CD8-positive, alpha-beta memory T cell (primary cell): ENCODE data around the gene CLASRP. TPM values are rescaled to one million over a fixed set of nuclear protein-coding genes. Genes with fewer than 3 reads are reported as not detected.
A peak's percentile ranks its signal among the peaks of the same experiment; 100 is the strongest.

Experiments
- CTCF ChIA-PET: fragments of 350-600 bp; sonication (Branson Sonifier 250); formaldehyde crosslinking; loops from one replicate; lab custom pipeline; 2021; ENCODE audit warnings: antibody characterized with exemption; lab: Charles Lee
- POLR2A ChIA-PET: fragments of 350-600 bp; sonication (Branson Sonifier 250); formaldehyde crosslinking; loops from one replicate; lab custom pipeline; 2021; ENCODE audit warnings: antibody characterized with exemption; lab: Charles Lee
- DNase-seq, 5 donors: peaks; one replicate each; pipeline versions ENCODE4 v3.0.0 to v3.0.0-alpha.2; 2020 to 2022; ENCODE audit warnings: mixed read lengths in 1 of 5
- H3K27ac ChIP-seq: one replicate; pipeline ENCODE4 v1.7.0; 2013; ENCODE audit warnings: low read depth, mild to moderate bottlenecking, low read length, moderate library complexity
- H3K27me3 ChIP-seq: 2 replicates; pipeline ENCODE4 v1.7.0; 2013; ENCODE audit warnings: low read length, mild to moderate bottlenecking; ENCODE audit not compliant: insufficient read depth, poor library complexity, severe bottlenecking
- H3K36me3 ChIP-seq: 2 replicates; pipeline ENCODE4 v1.7.0; 2013; ENCODE audit warnings: mild to moderate bottlenecking, low read length, moderate library complexity; ENCODE audit not compliant: insufficient read depth
- H3K4me1 ChIP-seq: 2 replicates; pipeline ENCODE4 v1.7.0; 2013; ENCODE audit warnings: mild to moderate bottlenecking, low read length, moderate library complexity; ENCODE audit not compliant: insufficient read depth
- H3K4me3 ChIP-seq: 2 replicates; pipeline ENCODE4 v1.7.0; 2013; ENCODE audit warnings: mild to moderate bottlenecking, low read length
- H3K9me3 ChIP-seq: 2 replicates; pipeline ENCODE4 v1.7.0; 2013; ENCODE audit warnings: mild to moderate bottlenecking, low read length
- H3K27ac Mint-ChIP-seq, 8 donors: one replicate each; pipeline ENCODE4 v1.8.0; 2020 to 2021; ENCODE audit warnings: mixed read lengths in 8 of 8, mild to moderate bottlenecking in 6 of 8, inconsistent platforms in 3 of 8, moderate library complexity in 3 of 8
- H3K27me3 Mint-ChIP-seq, 2 donors: one replicate each; pipeline ENCODE4 v1.8.0; 2020 to 2021; ENCODE audit warnings: mixed read lengths in 2 of 2, mild to moderate bottlenecking in 1 of 2, moderate library complexity in 1 of 2
- H3K36me3 Mint-ChIP-seq, 3 donors: one replicate each; pipeline ENCODE4 v1.8.0; 2020 to 2021; ENCODE audit warnings: mixed read lengths in 3 of 3, inconsistent platforms in 1 of 3, mild to moderate bottlenecking in 1 of 3
- H3K4me1 Mint-ChIP-seq, 3 donors: one replicate each; pipeline ENCODE4 v1.8.0; 2020 to 2021; ENCODE audit warnings: mixed read lengths in 3 of 3, inconsistent platforms in 1 of 3, mild to moderate bottlenecking in 1 of 3
- H3K4me3 Mint-ChIP-seq, 7 donors: one replicate each; pipeline ENCODE4 v1.8.0; 2020 to 2021; ENCODE audit warnings: mixed read lengths in 7 of 7, mild to moderate bottlenecking in 6 of 7, moderate library complexity in 4 of 7, inconsistent platforms in 2 of 7
- H3K9me3 Mint-ChIP-seq, 5 donors: one replicate each; pipeline ENCODE4 v1.8.0; 2020 to 2022; ENCODE audit warnings: mixed read lengths in 5 of 5, mild to moderate bottlenecking in 3 of 5, moderate library complexity in 2 of 5, inconsistent platforms in 1 of 5
- polyA plus RNA-seq: library from polyadenylated mRNA; unstranded; fragments of 300-500 nt; fragmentation: Illumina TruSeq; gene quantifications from one replicate; pipeline ENCODE4 v1.2.3, GENCODE V29; 2021
- total RNA-seq, 2 experiments: library from RNA; stranded (reverse); gene quantifications; one replicate each; pipeline ENCODE4 v1.2.3, GENCODE V29; 2021

CLASRP gene
- total and polyA plus RNA-seq, 3 experiments from 2014 or later: 7.9 to 84.1 (median 75.5) TPM

DNA sequence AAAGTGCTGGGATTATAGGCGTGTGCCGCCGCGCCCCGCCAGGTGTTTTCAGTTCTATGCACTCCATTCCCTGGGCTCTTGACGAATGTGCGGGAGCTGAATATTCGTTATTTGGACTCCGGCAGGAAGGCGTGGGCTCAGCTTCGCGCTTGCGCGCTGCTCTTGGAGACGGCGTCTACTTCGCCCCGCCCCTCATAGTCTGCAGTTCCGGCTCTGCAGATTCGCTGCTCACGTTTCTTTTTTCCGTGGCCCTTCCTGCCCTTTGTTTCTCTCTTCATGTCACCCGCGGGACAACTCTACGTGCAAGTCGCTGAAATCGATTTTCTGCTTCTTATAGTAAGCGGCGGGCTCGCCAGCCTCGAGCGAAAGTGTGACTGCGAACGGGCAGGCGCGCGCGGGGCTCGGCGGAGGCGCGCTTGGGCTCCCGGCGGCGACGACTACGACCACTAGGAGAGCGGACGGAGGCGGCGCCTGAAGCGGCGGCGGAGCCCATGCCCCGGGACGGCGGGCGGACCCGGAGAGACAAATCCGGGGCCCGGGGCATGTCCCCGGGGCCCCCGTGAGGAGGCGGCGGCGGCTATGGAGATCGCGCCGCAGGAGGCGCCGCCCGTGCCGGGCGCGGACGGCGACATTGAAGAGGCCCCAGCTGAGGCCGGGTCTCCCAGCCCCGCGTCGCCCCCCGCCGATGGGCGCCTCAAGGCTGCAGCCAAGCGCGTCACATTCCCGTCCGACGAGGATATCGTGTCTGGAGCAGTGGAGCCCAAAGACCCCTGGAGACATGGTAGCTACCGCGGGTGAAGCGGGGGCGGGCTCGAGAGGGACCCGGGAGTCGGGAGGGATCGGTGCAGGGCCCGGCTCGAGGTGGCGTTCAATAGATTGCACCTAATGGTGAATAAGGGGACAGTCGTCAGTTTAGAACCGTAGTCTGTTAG is 54.2 kb downstream of the CLASRP start, which contains the start of gene PPP1R37:
TSS of gene PPP1R37 (plus strand) at position 433 of the 932 bp plus-strand sequence. CDS start at position 580, 147 bp downstream.
- Mint-ChIP-seq H3K36me3 (peaks cover 3 to 31% (median 5%) of the 10 kb centered on the region in 3 donors), H3K27ac (peak within 1 kb of the TSS; percentile 90 to 100 (median 98)), H3K4me1 (peaks cover 68 to 78% (median 75%) of the 10 kb centered on the region in 3 donors), H3K4me3 (peak within 1 kb of the TSS; percentile 91 to 97 (median 93)), H3K27me3 (no peaks in the 10 kb centered on the region), H3K9me3 (peaks cover 0 to 3% (median 0%) of the 10 kb centered on the region in 5 donors)
- peak within 1 kb of the TSS; percentile 93 for H3K27ac ChIP-seq
- no peaks in the 10 kb centered on the region for H3K27me3 ChIP-seq
- no peaks in the 10 kb centered on the region for H3K9me3 ChIP-seq
- peaks cover 71% of the 10 kb centered on the region for H3K4me1 ChIP-seq
- peak; percentile 88 to 95 (median 93) for DNase-seq
- H3K36me3 ChIP-seq: peaks cover 5% of the 10 kb centered on the region
- peak within 1 kb of the TSS; percentile 91 for H3K4me3 ChIP-seq
- ChIA-PET CTCF (interaction anchor here (0.6 to 3.2 kb wide), 10 partner anchors 9 to 189 kb away, joined by 3 to 22 read pairs (median 6); partner anchors contain the start of genes BLOC1S3, CLASRP, CLPTM1 and GEMIN7), POLR2A (interaction anchor here (0.6 to 2.5 kb wide), 9 partner anchors 10 to 793 kb away, joined by 3 to 24 read pairs (median 4); partner anchors contain the start of genes BLOC1S3, GEMIN7, IRF2BP1 and TRAPPC6A)

DNA sequence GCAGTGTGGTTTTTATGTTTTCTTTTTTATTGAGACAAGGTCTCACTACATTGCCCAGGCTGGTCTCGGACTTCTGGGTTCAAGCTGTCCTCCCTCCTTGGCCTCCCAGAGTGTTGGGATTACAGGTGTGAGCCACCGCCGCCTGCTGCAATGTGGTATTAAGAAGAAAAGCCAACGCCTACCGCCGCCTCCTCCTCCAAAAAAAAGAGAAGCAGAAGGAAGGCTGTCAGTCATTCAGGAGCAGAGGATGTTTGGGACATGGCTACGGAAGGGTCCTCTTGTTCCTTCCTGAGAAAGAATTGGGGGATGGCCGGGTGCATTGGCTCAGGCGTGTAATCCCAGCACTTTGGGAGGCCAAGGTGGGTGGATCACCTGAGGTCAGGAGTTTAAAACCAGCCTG is 55.3 kb downstream of the CLASRP start:
- H3K36me3 ChIP-seq: peaks cover 5% of the 10 kb centered on the region
- Mint-ChIP-seq H3K27me3 (no peaks in the 10 kb centered on the region), H3K36me3 (peaks cover 3 to 32% (median 5%) of the 10 kb centered on the region in 3 donors), H3K4me1 (peaks cover 67 to 83% (median 75%) of the 10 kb centered on the region in 3 donors), H3K4me3 (peak overlapping the region; percentile 91 to 97 (median 93)), H3K27ac (peak overlapping the region; percentile 15 to 95 (median 84)), H3K9me3 (peaks cover 0 to 3% (median 0%) of the 10 kb centered on the region in 5 donors)
- peak overlapping the region; percentile 91 for H3K4me3 ChIP-seq
- DNase-seq: no peak
- no peaks in the 10 kb centered on the region for H3K9me3 ChIP-seq
- peak overlapping the region; percentile 93 for H3K27ac ChIP-seq
- ChIA-PET CTCF (interaction anchor here (3.2 kb wide), 1 partner anchor 9 kb away, joined by 22 read pairs; no protein-coding TSS in a partner anchor), POLR2A (no interaction called here)
- no peaks in the 10 kb centered on the region for H3K27me3 ChIP-seq
- H3K4me1 ChIP-seq: peaks cover 71% of the 10 kb centered on the region

DNA sequence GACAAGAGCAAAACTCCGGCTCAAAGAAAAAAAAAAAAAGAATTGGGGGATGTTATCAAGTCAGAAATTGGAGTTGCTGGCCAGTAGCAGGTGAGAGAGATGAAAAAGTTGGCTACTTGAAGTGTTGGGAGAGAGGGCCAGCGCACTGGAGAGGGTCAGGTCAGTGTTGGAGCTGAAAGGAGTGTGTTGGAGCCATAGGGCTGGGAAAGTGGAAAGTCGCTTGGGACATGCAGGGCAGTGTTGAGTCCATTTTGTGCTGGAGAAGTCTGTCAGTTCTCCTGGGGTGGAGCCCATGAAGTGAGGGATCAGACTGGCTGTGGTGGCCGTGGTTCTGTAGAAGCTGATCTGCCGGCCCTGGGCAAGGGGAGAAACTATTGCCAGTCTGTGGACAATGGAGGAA is 55.9 kb downstream of the CLASRP start:
- CTCF ChIA-PET: no interaction called here
- H3K4me1 Mint-ChIP-seq: peaks cover 66 to 87% (median 78%) of the 10 kb centered on the region in 3 donors
- H3K27ac Mint-ChIP-seq: peak overlapping the region in 7 of 8 donors; percentile 63 to 95 (median 85)
- DNase-seq: no peak
- H3K9me3 Mint-ChIP-seq: peaks cover 0 to 3% (median 0%) of the 10 kb centered on the region in 5 donors
- no peaks in the 10 kb centered on the region for H3K9me3 ChIP-seq
- H3K4me1 ChIP-seq: peaks cover 69% of the 10 kb centered on the region
- H3K4me3 ChIP-seq: no peak overlapping the region
- H3K27ac ChIP-seq: no peak overlapping the region
- H3K27me3 ChIP-seq: no peaks in the 10 kb centered on the region
- peaks cover 5% of the 10 kb centered on the region for H3K36me3 ChIP-seq
- POLR2A ChIA-PET: no interaction called here
- no peaks in the 10 kb centered on the region for H3K27me3 Mint-ChIP-seq
- peaks cover 5 to 31% (median 6%) of the 10 kb centered on the region in 3 donors for H3K36me3 Mint-ChIP-seq
- peak overlapping the region; percentile 87 to 97 (median 92) for H3K4me3 Mint-ChIP-seq

DNA sequence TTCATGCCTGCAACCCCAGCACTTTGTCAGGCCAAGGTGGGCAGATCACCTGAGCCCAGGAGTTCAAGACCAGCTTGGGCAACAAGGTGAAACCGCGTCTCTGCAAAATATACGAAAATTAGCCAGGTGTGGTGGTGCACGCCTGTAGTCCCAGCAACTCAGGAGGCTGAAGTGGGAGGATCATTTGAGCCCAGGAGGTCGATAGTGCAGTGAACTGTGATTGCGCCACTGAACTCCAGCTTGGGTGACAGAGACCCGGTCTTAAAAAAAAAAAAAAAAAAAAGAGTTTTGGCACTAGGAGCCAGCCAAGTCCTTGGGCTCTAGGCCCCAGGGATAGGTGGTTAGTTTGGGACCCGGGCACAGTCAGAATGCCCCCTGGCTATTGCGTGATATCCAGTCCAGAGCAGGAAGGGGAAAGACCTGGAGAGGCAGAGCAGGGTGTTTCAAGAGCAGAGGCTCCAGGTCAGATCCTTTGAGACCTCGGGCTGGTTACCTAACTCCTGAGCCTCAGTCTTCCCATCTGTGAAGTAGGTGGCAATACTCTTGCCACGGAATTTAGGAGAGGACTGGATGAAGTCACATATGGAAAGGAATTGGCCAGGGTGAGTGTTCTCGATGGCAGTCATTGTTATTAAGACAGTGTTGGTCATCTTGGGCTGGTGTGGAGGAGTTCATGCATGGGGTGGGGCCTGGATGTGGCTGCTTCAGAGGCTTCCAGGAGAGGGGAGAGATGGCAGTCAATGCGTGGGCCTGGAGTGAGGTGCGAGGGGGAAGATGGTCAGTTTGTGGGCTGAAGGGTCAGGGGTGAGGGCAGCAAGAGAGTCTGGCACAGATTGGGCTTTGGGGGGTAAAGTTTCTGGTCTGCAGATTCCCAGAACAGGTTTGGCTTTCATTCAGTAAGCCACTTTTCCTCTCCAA is 56.9 kb downstream of the CLASRP start:
- H3K36me3 ChIP-seq: peaks cover 4% of the 10 kb centered on the region
- no peak overlapping the region for H3K27ac ChIP-seq
- H3K27me3 Mint-ChIP-seq: no peaks in the 10 kb centered on the region
- peaks cover 5 to 26% (median 6%) of the 10 kb centered on the region in 3 donors for H3K36me3 Mint-ChIP-seq
- H3K4me1 ChIP-seq: peaks cover 60% of the 10 kb centered on the region
- H3K4me1 Mint-ChIP-seq: peaks cover 66 to 89% (median 83%) of the 10 kb centered on the region in 3 donors
- H3K27ac Mint-ChIP-seq: peak overlapping the region in 6 of 8 donors; percentile 28 to 95 (median 80)
- H3K27me3 ChIP-seq: no peaks in the 10 kb centered on the region
- peaks cover 0 to 3% (median 0%) of the 10 kb centered on the region in 5 donors for H3K9me3 Mint-ChIP-seq
- no peaks in the 10 kb centered on the region for H3K9me3 ChIP-seq
- no peak for DNase-seq
- no peak overlapping the region for H3K4me3 ChIP-seq
- ChIA-PET CTCF (no interaction called here), POLR2A (no interaction called here)
- peak overlapping the region in 6 of 7 donors; percentile 20 to 83 (median 34) for H3K4me3 Mint-ChIP-seq

DNA sequence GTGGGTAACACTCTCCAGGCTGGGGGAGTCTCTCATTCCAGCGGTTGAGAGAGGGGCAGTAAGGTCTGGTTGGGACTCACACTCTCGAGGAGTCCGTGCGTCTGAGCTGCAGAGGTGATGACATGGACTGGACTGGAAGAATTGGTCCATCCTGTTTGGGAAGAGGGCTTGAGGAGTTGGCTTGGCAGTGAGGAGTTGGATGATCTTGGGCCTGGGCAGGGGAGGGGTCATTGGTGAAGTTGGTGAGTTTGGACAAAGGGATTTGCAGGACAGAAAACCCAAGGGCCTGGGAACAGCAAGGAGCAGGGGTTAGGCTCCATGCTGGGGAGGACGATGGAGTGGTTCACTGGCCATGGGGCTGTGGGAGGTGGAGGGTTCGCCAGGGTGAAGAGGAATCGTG is 57.9 kb downstream of the CLASRP start:
- ChIA-PET POLR2A (no interaction called here), CTCF (no interaction called here)
- peaks cover 0 to 19% (median 2%) of the 10 kb centered on the region in 3 donors for H3K36me3 Mint-ChIP-seq
- DNase-seq: no peak
- Histone ChIP-seq H3K27ac (no peak overlapping the region), H3K4me3 (no peak overlapping the region), H3K9me3 (no peaks in the 10 kb centered on the region), H3K36me3 (no peaks in the 10 kb centered on the region), H3K27me3 (no peaks in the 10 kb centered on the region), H3K4me1 (peaks cover 54% of the 10 kb centered on the region)
- no peaks in the 10 kb centered on the region for H3K9me3 Mint-ChIP-seq
- H3K27ac Mint-ChIP-seq: peak overlapping the region in 7 of 8 donors; percentile 2 to 95 (median 61)
- peak overlapping the region in 6 of 7 donors; percentile 10 to 73 (median 34) for H3K4me3 Mint-ChIP-seq
- H3K27me3 Mint-ChIP-seq: no peaks in the 10 kb centered on the region
- H3K4me1 Mint-ChIP-seq: peaks cover 66 to 91% (median 86%) of the 10 kb centered on the region in 3 donors

DNA sequence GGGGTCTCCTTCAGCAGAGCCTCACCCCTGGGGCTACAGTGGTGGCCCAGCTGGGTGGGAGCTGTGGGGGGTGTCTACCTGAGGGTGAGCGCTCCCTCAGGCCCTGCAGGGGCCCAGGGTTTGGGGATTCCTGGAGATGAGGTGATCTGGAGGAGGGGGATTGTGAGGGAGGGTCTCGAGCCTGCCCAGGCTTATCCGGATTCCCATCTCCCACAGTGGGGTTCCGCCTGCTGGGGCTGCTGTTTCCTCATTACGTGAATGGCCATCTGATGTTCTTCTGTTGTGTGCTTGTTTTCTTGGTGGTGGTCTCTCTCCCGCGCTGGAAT is 58.6 kb downstream of the CLASRP start:
- Mint-ChIP-seq H3K27me3 (no peaks in the 10 kb centered on the region), H3K4me3 (peak overlapping the region in 3 of 7 donors; percentile 10 to 48 (median 47)), H3K4me1 (peaks cover 66 to 91% (median 85%) of the 10 kb centered on the region in 3 donors), H3K36me3 (peaks cover 0 to 16% (median 2%) of the 10 kb centered on the region in 3 donors), H3K9me3 (no peaks in the 10 kb centered on the region), H3K27ac (peak overlapping the region in 3 of 8 donors; percentile 32 to 43 (median 43))
- DNase-seq: no peak
- ChIA-PET CTCF (no interaction called here), POLR2A (no interaction called here)
- no peak overlapping the region for H3K27ac ChIP-seq
- H3K9me3 ChIP-seq: no peaks in the 10 kb centered on the region
- no peaks in the 10 kb centered on the region for H3K27me3 ChIP-seq
- no peak overlapping the region for H3K4me3 ChIP-seq
- peaks cover 56% of the 10 kb centered on the region for H3K4me1 ChIP-seq
- no peaks in the 10 kb centered on the region for H3K36me3 ChIP-seq

DNA sequence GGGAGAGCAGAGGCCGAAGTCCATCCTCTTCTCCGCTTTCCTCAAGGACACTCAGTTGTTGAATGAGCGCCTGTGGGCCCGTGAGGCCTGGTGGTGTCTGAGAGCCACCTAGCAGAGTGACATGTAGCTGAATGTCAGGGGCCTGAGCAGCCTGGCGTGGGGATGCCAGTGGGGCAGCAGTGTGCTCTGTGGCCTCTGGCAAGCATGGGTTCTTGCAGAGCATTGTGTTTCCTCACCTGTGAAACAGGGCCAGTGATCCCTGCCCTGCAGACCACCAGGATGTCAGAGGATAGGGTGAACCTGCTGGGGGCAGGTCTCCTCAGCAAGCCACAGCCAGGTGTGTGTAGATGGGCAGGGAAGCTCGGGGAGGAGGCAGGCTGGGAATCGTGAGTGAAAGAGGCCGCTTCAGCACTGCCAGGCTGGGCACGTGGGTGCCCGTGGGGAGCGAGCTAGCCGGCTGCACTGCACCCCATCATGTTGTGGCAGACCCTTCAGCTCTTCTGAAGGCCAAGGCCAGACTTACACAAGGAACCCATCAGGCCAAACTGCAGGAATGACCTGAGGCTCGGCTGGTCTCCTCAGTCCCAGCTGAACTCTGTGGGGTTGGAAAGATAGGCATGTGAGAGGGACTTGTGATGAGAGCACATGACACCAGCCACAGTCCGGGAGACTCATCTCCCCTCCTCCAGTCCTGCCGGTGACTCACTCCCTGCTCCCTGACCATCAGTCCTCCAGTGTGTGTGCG is 59.1 kb downstream of the CLASRP start:
- Histone ChIP-seq H3K27me3 (no peaks in the 10 kb centered on the region), H3K4me1 (peaks cover 61% of the 10 kb centered on the region), H3K4me3 (no peak overlapping the region), H3K9me3 (no peaks in the 10 kb centered on the region), H3K27ac (peak overlapping the region; percentile 27), H3K36me3 (no peaks in the 10 kb centered on the region)
- Mint-ChIP-seq H3K9me3 (no peaks in the 10 kb centered on the region), H3K36me3 (peaks cover 0 to 12% (median 2%) of the 10 kb centered on the region in 3 donors), H3K4me1 (peaks cover 64 to 91% (median 86%) of the 10 kb centered on the region in 3 donors), H3K4me3 (peak overlapping the region in 4 of 7 donors; percentile 10 to 48 (median 37)), H3K27ac (peak overlapping the region in 6 of 8 donors; percentile 8 to 83 (median 43)), H3K27me3 (no peaks in the 10 kb centered on the region)
- CTCF ChIA-PET: interaction anchor here (1.4 kb wide), 1 partner anchor 27 kb away, joined by 7 read pairs; no protein-coding TSS in a partner anchor
- POLR2A ChIA-PET: no interaction called here
- no peak for DNase-seq
